GM12891 (cell line): ENCODE data around the gene SLC4A1AP.

Source experiments
- PAX5 ChIP-seq: IDR thresholded peaks from 2 replicates; pipeline ENCODE4 v1.6.1; 2011; ENCODE audit warnings: low read length, moderate library complexity, mild to moderate bottlenecking; ENCODE audit not compliant: insufficient read depth, severe bottlenecking
- POLR2A ChIP-seq: IDR thresholded peaks from 2 replicates; pipeline ENCODE4 v1.6.1; 2011; ENCODE audit warnings: low read depth, low read length, control low read depth
- POLR2AphosphoS5 ChIP-seq: IDR thresholded peaks from 2 replicates; pipeline ENCODE4 v1.6.1; 2011; ENCODE audit warnings: low read depth, low read length, control low read depth
- POU2F2 ChIP-seq: IDR thresholded peaks from 2 replicates; pipeline ENCODE4 v1.6.1; 2011; ENCODE audit warnings: low read depth, mild to moderate bottlenecking, control low read depth, low read length, moderate library complexity
- TAF1 ChIP-seq: IDR thresholded peaks from 2 replicates; pipeline ENCODE4 v1.6.1; 2011; ENCODE audit warnings: low read depth, low read length, control low read depth

- no peak for TF ChIP-seq POLR2AphosphoS5
- no peak for TF ChIP-seq POU2F2
- TF ChIP-seq POLR2A: no peak
- no peak for TF ChIP-seq PAX5
- no peak for TF ChIP-seq TAF1
These were observed 64.6 kb downstream of the SLC4A1AP start for GRCh38 chr2:27728081-27728858.
